ENCODE results near the gene ZNHIT3.

GRCh38 chr17:36464765-36465088, 21.8 kb upstream of the ZNHIT3 start:
- TF ChIP-seq POLR2A (IDR thresholded peaks at IDR 0.05; ENCODE audit: low read length) (no peak), GATA1 (IDR thresholded peaks at IDR 0.05; ENCODE audit: low read depth, low read length) (no peak)
